ENCODE measurements around the gene ETV6. TPM values are rescaled to one million over a fixed set of nuclear protein-coding genes. Genes with fewer than 3 reads are reported as not detected.

The ETV6 gene
- total RNA-seq, 1 experiment from 2014 or later = 17.2 TPM

DNA sequence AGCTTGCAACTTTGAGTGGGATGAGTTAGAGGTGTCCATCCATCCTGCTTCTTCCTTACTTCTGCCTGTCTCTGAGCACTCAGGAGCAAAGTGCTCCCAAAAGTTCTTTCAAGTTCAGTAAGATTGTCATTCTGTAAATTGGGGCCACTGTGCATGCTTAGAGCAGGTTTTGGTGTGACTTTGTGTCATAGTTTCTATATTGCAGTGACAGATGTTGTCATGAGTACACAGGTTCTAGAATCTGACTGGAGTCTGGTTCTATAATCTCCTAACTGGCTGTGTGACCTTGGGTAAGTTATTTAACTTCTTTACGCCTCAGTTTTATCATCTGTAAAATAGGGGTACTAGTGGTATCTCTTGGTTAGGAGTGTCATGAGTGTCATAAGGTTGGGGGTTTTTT is 218.6 kb downstream of the ETV6 start:
- ChIA-PET POLR2A (no interaction called here), CTCF (no interaction called here)

GRCh38 chr12:11869406-11869805 is 219.9 kb downstream of the ETV6 start:
- H3K36me3 ChIP-seq (ENCODE audit: control insufficient read depth, insufficient read depth, low read length) = no peaks in the 10 kb centered on the region
- DNase-seq (ENCODE audit: low read depth, low spot score) = no peak
- in situ Hi-C loops (cut with HindIII; ENCODE audit: low pct_unique_long_range_greater_than_20kb, low sequenced_read_pairs) (no loop called here), intact Hi-C loops (cut with micrococcal nuclease; ENCODE audit: unreplicated experiment) (no loop called here)
- H3K9me3 ChIP-seq (ENCODE audit: control insufficient read depth, insufficient read depth, low read depth, low read length) = peaks cover 5% of the 10 kb centered on the region; the same call in 1 of the 2 replicates
- POLR2A ChIA-PET = no interaction called here
- BruUV-seq (replicated peaks) = no TSS peak
- H3K4me3 ChIP-seq (ENCODE audit: low read depth in 2 of 2, low read length in 2 of 2) = no peak overlapping the region
- no peaks in the 10 kb centered on the region for H3K4me1 ChIP-seq (ENCODE audit: control insufficient read depth, insufficient read depth, low read length)
- TF ChIP-seq POLR2AphosphoS5 (IDR thresholded peaks at IDR 0.05; ENCODE audit: low read depth, low read length) = no peak
- TF ChIP-seq TCF7L2 (IDR thresholded peaks at IDR 0.05; ENCODE audit: low read depth, low read length) = no peak
- no peak for TF ChIP-seq SIN3A (IDR thresholded peaks at IDR 0.05; ENCODE audit: borderline replicate concordance, insufficient read depth, low read depth, low read length)
- no peak for TF ChIP-seq CTCF (IDR thresholded peaks at IDR 0.05)
- TF ChIP-seq REST (IDR thresholded peaks at IDR 0.05; ENCODE audit: insufficient read depth in 1 of 2, low read depth in 2 of 2, low read length in 1 of 2) = no peak
- CTCF ChIA-PET = interaction anchor here (0.6 kb wide), 1 partner anchor 242 kb away, joined by 3 read pairs; no protein-coding TSS in a partner anchor
- ATAC-seq = no peak
- H3K27ac ChIP-seq (ENCODE audit: low read length) = no peak overlapping the region
- no peaks in the 10 kb centered on the region for H3K27me3 ChIP-seq (ENCODE audit: control insufficient read depth, insufficient read depth, low read length)

More for the DNA sequence above, 218.6 kb downstream of the ETV6 start:
- Histone ChIP-seq H3K36me3 (ENCODE audit: control insufficient read depth, insufficient read depth, low read length) (no peaks in the 10 kb centered on the region), H3K9me3 (ENCODE audit: control insufficient read depth, insufficient read depth, low read depth, low read length) (peaks cover 5% of the 10 kb centered on the region; the same call in 1 of the 2 replicates), H3K27ac (ENCODE audit: low read length) (no peak overlapping the region), H3K27me3 (ENCODE audit: control insufficient read depth, insufficient read depth, low read length) (no peaks in the 10 kb centered on the region), H3K4me3 (ENCODE audit: low read depth in 2 of 2, low read length in 2 of 2) (no peak overlapping the region), H3K4me1 (ENCODE audit: control insufficient read depth, insufficient read depth, low read length) (no peaks in the 10 kb centered on the region)
- no peak for TF ChIP-seq CTCF (IDR thresholded peaks at IDR 0.05)
- TF ChIP-seq TCF7L2 (IDR thresholded peaks at IDR 0.05; ENCODE audit: low read depth, low read length) = no peak
- TF ChIP-seq SIN3A (IDR thresholded peaks at IDR 0.05; ENCODE audit: borderline replicate concordance, insufficient read depth, low read depth, low read length) = no peak
- TF ChIP-seq POLR2AphosphoS5 (IDR thresholded peaks at IDR 0.05; ENCODE audit: low read depth, low read length) = no peak
- no peak for TF ChIP-seq REST (IDR thresholded peaks at IDR 0.05; ENCODE audit: insufficient read depth in 1 of 2, low read depth in 2 of 2, low read length in 1 of 2)
- in situ Hi-C loops (cut with HindIII; ENCODE audit: low pct_unique_long_range_greater_than_20kb, low sequenced_read_pairs) (no loop called here), intact Hi-C loops (cut with micrococcal nuclease; ENCODE audit: unreplicated experiment) (no loop called here)
- DNase-seq (ENCODE audit: low read depth, low spot score) (no peak), ATAC-seq (no peak)
- no TSS peak for BruUV-seq (replicated peaks)

Measured in Panc1 (cell line).